Measurements from ENCODE around the gene GOLGA7B.

- TF ChIP-seq CTCF (IDR thresholded peaks at IDR 0.05): no peak
- no peak for TF ChIP-seq POLR2AphosphoS5 (IDR thresholded peaks at IDR 0.05)
- TF ChIP-seq POLR2A (IDR thresholded peaks at IDR 0.05): no peak
- TF ChIP-seq EP300 (IDR thresholded peaks at IDR 0.05; ENCODE audit: low read depth): no peak
These were observed 36.9 kb upstream of the GOLGA7B start for GRCh38 chr10:97812696-97813095.

All from transverse colon (tissue), 4 donors.